Trophoblast cell (in vitro differentiated cells and primary cell): ENCODE results near the gene RAB33B.

Experiments used
- DNase-seq, 2 donors: peaks; one replicate each; pipeline ENCODE4 v3.0.0-alpha.2; 2016
- H2AFZ ChIP-seq: 2 replicates; pipeline ENCODE4 v1.6.1; 2013; ENCODE audit warnings: low read length, moderate library complexity, mild to moderate bottlenecking; ENCODE audit not compliant: insufficient read depth, poor library complexity
- H2AK5ac ChIP-seq: 2 replicates; pipeline ENCODE4 v1.6.1; 2013; ENCODE audit warnings: mild to moderate bottlenecking, low read length
- H2BK120ac ChIP-seq: 2 replicates; pipeline ENCODE4 v1.6.1; 2013; ENCODE audit warnings: low read length, mild to moderate bottlenecking, moderate library complexity; ENCODE audit not compliant: insufficient read depth, poor library complexity
- H2BK12ac ChIP-seq: 2 replicates; pipeline ENCODE4 v1.6.1; 2013; ENCODE audit warnings: mild to moderate bottlenecking, low read length, moderate library complexity
- H2BK5ac ChIP-seq: 2 replicates; pipeline ENCODE4 v1.6.1; 2013; ENCODE audit warnings: low read length, low read depth, moderate library complexity, mild to moderate bottlenecking; ENCODE audit not compliant: poor library complexity
- H3K14ac ChIP-seq: 2 replicates; pipeline ENCODE4 v1.6.1; 2013; ENCODE audit warnings: mild to moderate bottlenecking, low read length
- H3K18ac ChIP-seq: 2 replicates; pipeline ENCODE4 v1.6.1; 2013; ENCODE audit warnings: mild to moderate bottlenecking, low read length
- H3K23ac ChIP-seq: 2 replicates; pipeline ENCODE4 v1.6.1; 2013; ENCODE audit warnings: low read length
- H3K27ac ChIP-seq: 2 replicates; pipeline ENCODE4 v1.5.1; 2013; ENCODE audit warnings: low read depth, mild to moderate bottlenecking, inconsistent platforms, low read length, moderate library complexity
- H3K27me3 ChIP-seq: 2 replicates; pipeline ENCODE4 v1.6.1; 2013; ENCODE audit warnings: inconsistent platforms, mild to moderate bottlenecking, low read length, moderate library complexity; ENCODE audit not compliant: insufficient read depth
- H3K36me3 ChIP-seq, 2 experiments: 1 replicate in 1 of 2; 2 replicates in 1 of 2; pipeline ENCODE4 v1.6.1; 2013; ENCODE audit warnings: low read length in 2 of 2, mild to moderate bottlenecking in 2 of 2, moderate library complexity in 1 of 2; ENCODE audit not compliant: insufficient read depth in 2 of 2, control insufficient read depth in 1 of 2
- H3K4ac ChIP-seq: 2 replicates; pipeline ENCODE4 v1.6.1; 2013; ENCODE audit warnings: low read depth, mild to moderate bottlenecking, low read length, moderate library complexity
- H3K4me1 ChIP-seq, 2 experiments: 1 replicate in 1 of 2; 2 replicates in 1 of 2; pipeline ENCODE4 v1.6.1; 2013; ENCODE audit warnings: low read length in 2 of 2, mild to moderate bottlenecking in 2 of 2, moderate library complexity in 1 of 2; ENCODE audit not compliant: insufficient read depth in 2 of 2, control insufficient read depth in 1 of 2
- H3K4me2 ChIP-seq: 2 replicates; pipeline ENCODE4 v1.6.1; 2013; ENCODE audit warnings: inconsistent platforms, mild to moderate bottlenecking, low read length, moderate library complexity
- H3K4me3 ChIP-seq: 2 replicates; pipeline ENCODE4 v1.5.1; 2013; ENCODE audit warnings: mild to moderate bottlenecking, low read depth, low read length, inconsistent platforms
- H3K79me1 ChIP-seq: one replicate; pipeline ENCODE4 v1.6.1; 2013; ENCODE audit warnings: low read length
- H3K79me2 ChIP-seq: 2 replicates; pipeline ENCODE4 v1.6.1; 2013; ENCODE audit warnings: low read length, mild to moderate bottlenecking; ENCODE audit not compliant: control insufficient read depth, insufficient read depth, poor library complexity
- H3K9ac ChIP-seq: 2 replicates; pipeline ENCODE4 v1.6.1; 2013; ENCODE audit warnings: mild to moderate bottlenecking, low read length
- H3K9me3 ChIP-seq: 2 replicates; pipeline ENCODE4 v1.6.1; 2013; ENCODE audit warnings: low read depth, mild to moderate bottlenecking, control low read depth, inconsistent platforms, low read length; ENCODE audit not compliant: insufficient read depth
- H4K12ac ChIP-seq: 2 replicates; pipeline ENCODE4 v1.6.1; 2013; ENCODE audit warnings: low read depth, mild to moderate bottlenecking, low read length, moderate library complexity
- H4K8ac ChIP-seq: 2 replicates; pipeline ENCODE4 v1.6.1; 2013; ENCODE audit warnings: low read depth, mild to moderate bottlenecking, low read length, moderate library complexity
- H4K91ac ChIP-seq: one replicate; pipeline ENCODE4 v1.6.1; 2013; ENCODE audit warnings: low read depth, mild to moderate bottlenecking, low read length, moderate library complexity
- WGBS: extraction: QIAGEN DNeasy Blood & Tissue Kit; methylation state at CpG from one replicate; pipeline ENCODE4 v1.1.7; 2013; ENCODE audit warnings: missing lambda C conversion rate; ENCODE audit not compliant: insufficient read length, insufficient coverage; ENCODE audit errors: extremely low coverage; 5-methylcytosine and 5-hydroxymethylcytosine counted together

Gene RAB33B

DNA sequence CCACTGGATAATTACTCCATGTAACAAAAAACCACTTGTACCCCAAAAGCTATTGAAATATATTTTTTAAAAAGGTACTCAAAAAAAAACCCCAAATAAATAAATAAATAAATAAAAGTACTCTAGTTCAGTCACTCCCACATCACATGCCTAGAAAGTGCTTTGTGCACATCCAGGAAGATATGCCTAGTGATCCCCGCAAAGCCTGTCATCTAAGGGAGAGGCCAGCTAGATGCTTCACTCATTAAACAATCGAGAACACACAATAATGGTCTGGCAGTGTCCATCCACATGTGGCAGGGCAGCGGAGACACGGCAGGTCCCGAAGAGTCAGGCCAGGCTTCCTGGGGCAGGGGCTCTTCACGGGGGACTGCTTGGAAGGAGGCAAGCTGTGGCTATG is 47.6 kb downstream of the RAB33B start:
- Histone ChIP-seq H3K4me3 (no peak overlapping the region), H4K91ac (no peak overlapping the region), H3K4ac (no peak overlapping the region), H3K36me3 (no peaks in the 10 kb centered on the region), H4K8ac (no peak overlapping the region), H2BK5ac (no peak overlapping the region), H3K4me1 (peaks cover 0 to 4% of the 10 kb centered on the region in 2 experiments), H2BK12ac (no peak overlapping the region), H3K9ac (no peak overlapping the region), H3K14ac (no peak overlapping the region), H2BK120ac (no peak overlapping the region), H2AFZ (no peak overlapping the region), H3K23ac (no peak overlapping the region), H3K27me3 (no peaks in the 10 kb centered on the region), H3K79me1 (no peaks in the 10 kb centered on the region), H3K27ac (no peak overlapping the region), H3K4me2 (no peak overlapping the region), H4K12ac (no peak overlapping the region), H2AK5ac (no peak overlapping the region), H3K79me2 (no peaks in the 10 kb centered on the region), H3K9me3 (no peaks in the 10 kb centered on the region), H3K18ac (no peak overlapping the region)
- no peak for DNase-seq
- WGBS: no CpG with 5 or more reads among the region's 6 CpGs

DNA sequence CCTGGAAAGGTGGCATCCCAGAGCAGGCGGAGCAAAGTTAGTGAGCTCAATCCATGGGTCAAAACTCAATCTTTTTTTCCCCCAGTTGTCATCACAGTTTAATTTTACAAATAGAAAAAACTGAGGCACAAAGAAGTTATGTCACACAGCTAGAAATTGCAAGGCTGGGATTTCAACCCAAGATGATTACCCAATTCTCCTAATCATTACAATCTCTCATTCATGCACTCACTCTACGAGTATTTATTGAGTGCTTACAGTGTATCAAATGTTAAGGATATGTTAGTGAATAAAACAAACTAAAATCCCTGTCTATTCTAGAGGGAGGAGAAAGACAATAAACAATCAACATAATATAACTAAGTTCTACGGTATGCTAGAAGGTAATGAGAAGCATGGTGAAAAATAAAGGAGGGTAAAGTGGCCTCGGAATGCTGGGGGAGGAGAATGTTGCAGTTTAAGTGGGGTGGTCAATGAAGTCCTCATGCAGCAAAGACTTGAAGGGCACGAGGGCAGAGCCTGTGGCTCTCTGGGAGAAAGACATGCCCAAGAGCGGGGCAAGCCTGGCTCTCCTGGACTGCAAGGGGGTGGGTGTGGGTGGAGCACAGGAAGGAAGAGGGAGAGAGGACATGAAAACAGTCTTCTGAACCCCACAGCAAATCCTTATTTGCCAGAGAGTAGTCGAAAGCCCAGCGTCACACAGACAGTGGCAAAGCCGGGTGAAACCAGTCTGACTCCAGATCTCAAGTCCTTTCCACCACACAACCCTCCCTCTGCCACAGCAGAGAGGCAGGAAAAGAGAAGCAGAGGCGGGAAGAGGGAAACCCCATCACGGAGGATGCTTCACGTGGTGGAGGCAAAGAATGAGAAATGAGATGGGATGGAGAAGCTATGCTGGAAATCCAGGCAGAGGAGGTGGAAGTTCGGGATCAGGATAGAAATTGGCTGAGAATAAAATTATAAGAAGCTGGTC is 48.3 kb downstream of the RAB33B start:
- Histone ChIP-seq H3K27me3 (no peaks in the 10 kb centered on the region), H3K36me3 (peaks cover 4 to 6% of the 10 kb centered on the region in 2 experiments)
- no CpG with 5 or more reads among the region's 13 CpGs for WGBS

DNA sequence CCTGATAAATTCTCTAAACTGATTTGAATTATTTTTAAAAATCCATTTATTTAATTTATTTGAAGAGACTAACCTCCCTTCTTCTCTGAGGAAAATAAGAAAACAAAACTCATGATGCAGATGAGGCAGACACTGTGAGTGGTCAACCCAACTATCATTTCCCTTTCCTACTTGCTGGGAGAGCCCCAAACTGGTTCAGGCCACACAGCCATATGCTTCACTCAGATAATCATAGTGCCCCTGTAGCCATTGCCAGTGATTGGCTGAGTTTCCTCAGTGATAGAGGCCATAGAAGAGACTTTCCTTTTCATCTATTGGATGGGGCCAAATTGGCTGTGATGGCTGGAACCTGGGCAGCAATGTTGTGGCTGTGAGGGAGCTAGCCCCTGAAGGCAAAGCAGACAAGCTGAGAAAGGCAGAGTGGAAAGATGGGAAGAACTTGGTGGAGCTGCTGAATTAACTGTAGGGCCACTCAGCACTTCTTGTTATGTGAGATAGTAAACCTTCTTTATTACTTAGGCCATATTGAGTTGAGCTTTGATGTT is 49.8 kb downstream of the RAB33B start:
- Histone ChIP-seq H2AK5ac (no peak overlapping the region), H3K4me2 (no peak overlapping the region), H2BK12ac (no peak overlapping the region), H4K12ac (no peak overlapping the region), H4K8ac (no peak overlapping the region), H3K4me3 (no peak overlapping the region), H3K9ac (no peak overlapping the region), H3K79me2 (no peaks in the 10 kb centered on the region), H3K27ac (no peak overlapping the region), H3K23ac (no peak overlapping the region), H3K4me1 (peaks cover 0 to 4% of the 10 kb centered on the region in 2 experiments), H3K27me3 (no peaks in the 10 kb centered on the region), H3K79me1 (no peaks in the 10 kb centered on the region), H3K14ac (no peak overlapping the region), H2BK5ac (no peak overlapping the region), H3K18ac (no peak overlapping the region), H3K36me3 (peaks cover 5 to 6% of the 10 kb centered on the region in 2 experiments), H2BK120ac (no peak overlapping the region), H2AFZ (no peak overlapping the region), H3K9me3 (no peaks in the 10 kb centered on the region), H3K4ac (no peak overlapping the region), H4K91ac (no peak overlapping the region)
- DNase-seq: no peak

More for the DNA sequence above, 48.3 kb downstream of the RAB33B start:
- H2BK120ac ChIP-seq: no peak overlapping the region
- no peak overlapping the region for H3K14ac ChIP-seq
- no peak overlapping the region for H3K27ac ChIP-seq
- no peak overlapping the region for H3K4me3 ChIP-seq
- H4K8ac ChIP-seq: no peak overlapping the region
- H3K4ac ChIP-seq: no peak overlapping the region
- H2AFZ ChIP-seq: no peak overlapping the region
- no peak overlapping the region for H2AK5ac ChIP-seq
- no peaks in the 10 kb centered on the region for H3K79me2 ChIP-seq
- H3K79me1 ChIP-seq: no peaks in the 10 kb centered on the region
- peak overlapping the region; percentile 21 for H3K23ac ChIP-seq
- no peak overlapping the region for H3K18ac ChIP-seq
- no peak overlapping the region for H2BK5ac ChIP-seq
- H2BK12ac ChIP-seq: no peak overlapping the region
- no peak overlapping the region for H4K12ac ChIP-seq
- H3K4me1 ChIP-seq: peaks cover 0 to 4% of the 10 kb centered on the region in 2 experiments
- DNase-seq: peak in 1 of 2 donors; percentile 37
- no peak overlapping the region for H3K9ac ChIP-seq
- H3K4me2 ChIP-seq: no peak overlapping the region
- no peaks in the 10 kb centered on the region for H3K9me3 ChIP-seq
- H4K91ac ChIP-seq: no peak overlapping the region

DNA sequence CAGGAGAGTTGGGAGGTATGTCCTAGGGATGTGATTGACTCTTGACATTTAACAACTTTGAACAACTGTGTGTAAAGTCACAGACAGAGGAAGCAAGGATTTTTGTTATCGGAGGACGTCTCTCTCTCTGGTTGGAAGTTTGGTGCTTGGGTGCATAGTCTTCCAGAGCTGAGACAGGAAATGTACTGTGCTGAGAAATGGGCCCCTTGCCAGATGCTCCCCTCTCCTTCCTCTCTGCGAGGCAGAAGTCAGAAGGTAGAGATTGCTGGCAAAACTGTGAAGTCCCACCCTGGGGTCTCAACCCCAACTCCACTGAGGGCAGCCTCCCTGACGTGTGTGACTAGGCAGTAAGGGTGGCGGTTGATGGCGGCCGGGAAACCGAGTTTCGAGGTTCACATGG is 52.9 kb downstream of the RAB33B start:
- Histone ChIP-seq H2BK5ac (no peak overlapping the region), H3K36me3 (peaks cover 10 to 19% of the 10 kb centered on the region in 2 experiments), H3K79me2 (no peaks in the 10 kb centered on the region), H3K14ac (no peak overlapping the region), H3K9me3 (no peaks in the 10 kb centered on the region), H3K4me2 (no peak overlapping the region), H4K8ac (no peak overlapping the region), H2AFZ (no peak overlapping the region), H3K4ac (no peak overlapping the region), H3K18ac (no peak overlapping the region), H4K91ac (no peak overlapping the region), H3K27ac (no peak overlapping the region), H3K23ac (no peak overlapping the region), H3K79me1 (no peaks in the 10 kb centered on the region), H3K4me3 (no peak overlapping the region), H2BK12ac (no peak overlapping the region), H2BK120ac (no peak overlapping the region), H2AK5ac (no peak overlapping the region), H3K27me3 (no peaks in the 10 kb centered on the region), H4K12ac (no peak overlapping the region), H3K9ac (no peak overlapping the region), H3K4me1 (no peaks in the 10 kb centered on the region)
- DNase-seq: no peak
- no CpG with 5 or more reads among the region's 9 CpGs for WGBS
